ENCODE measurements around the gene LRRK1.

Gene LRRK1

GRCh38 chr15:100878648-100879047 is 40.5 kb upstream of the LRRK1 start:
- no peak overlapping the region for H3K27ac ChIP-seq
- TF ChIP-seq CTCF (conservative IDR thresholded peaks at IDR 0.05) (no peak), ZFX (IDR thresholded peaks at IDR 0.05) (no peak)

GRCh38 chr15:100879061-100879463 is 40.1 kb upstream of the LRRK1 start:
- no peak for TF ChIP-seq ZFX (IDR thresholded peaks at IDR 0.05)
- TF ChIP-seq CTCF (conservative IDR thresholded peaks at IDR 0.05): no peak
- H3K27ac ChIP-seq: no peak overlapping the region

GRCh38 chr15:100879464-100880138 is 39.6 kb upstream of the LRRK1 start, which contains the start of gene ALDH1A3:
TSS of gene ALDH1A3 (plus strand) at chr15:100879831. CDS start at chr15:100879908, 77 bp downstream.
- no peak within 1 kb of the TSS for H3K27ac ChIP-seq

GRCh38 chr15:100880139-100880896 is 38.8 kb upstream of the LRRK1 start:
- no peak overlapping the region for H3K27ac ChIP-seq
- TF ChIP-seq ZFX (IDR thresholded peaks at IDR 0.05) (no peak), CTCF (conservative IDR thresholded peaks at IDR 0.05) (no peak)

More at GRCh38 chr15:100879464-100880138, 39.6 kb upstream of the LRRK1 start, which contains the start of gene ALDH1A3:
- TF ChIP-seq ZFX (IDR thresholded peaks at IDR 0.05) (no peak), CTCF (conservative IDR thresholded peaks at IDR 0.05) (no peak)

GRCh38 chr15:100880897-100881242 is 38.3 kb upstream of the LRRK1 start:
- TF ChIP-seq ZFX (IDR thresholded peaks at IDR 0.05) (no peak), CTCF (conservative IDR thresholded peaks at IDR 0.05) (no peak)
- H3K27ac ChIP-seq: no peak overlapping the region

GRCh38 chr15:100881573-100882336 is 37.4 kb upstream of the LRRK1 start:
- TF ChIP-seq CTCF (conservative IDR thresholded peaks at IDR 0.05): no peak
- no peak for TF ChIP-seq ZFX (IDR thresholded peaks at IDR 0.05)
- no peak overlapping the region for H3K27ac ChIP-seq

- no peak overlapping the region for H3K27ac ChIP-seq
- no peak for TF ChIP-seq ZFX (IDR thresholded peaks at IDR 0.05)
- no peak for TF ChIP-seq CTCF (conservative IDR thresholded peaks at IDR 0.05)
Observed at GRCh38 chr15:100885116-100885515, 34.0 kb upstream of the LRRK1 start.

Data from C4-2B (cell line).